ENCODE measurements around the gene MRPL34. TPM values are rescaled to one million over a fixed set of nuclear protein-coding genes. Genes with fewer than 3 reads are reported as not detected.

Gene MRPL34
- total RNA-seq, 2 donors from 2014 or later = 58.1 to 62.2 TPM

DNA sequence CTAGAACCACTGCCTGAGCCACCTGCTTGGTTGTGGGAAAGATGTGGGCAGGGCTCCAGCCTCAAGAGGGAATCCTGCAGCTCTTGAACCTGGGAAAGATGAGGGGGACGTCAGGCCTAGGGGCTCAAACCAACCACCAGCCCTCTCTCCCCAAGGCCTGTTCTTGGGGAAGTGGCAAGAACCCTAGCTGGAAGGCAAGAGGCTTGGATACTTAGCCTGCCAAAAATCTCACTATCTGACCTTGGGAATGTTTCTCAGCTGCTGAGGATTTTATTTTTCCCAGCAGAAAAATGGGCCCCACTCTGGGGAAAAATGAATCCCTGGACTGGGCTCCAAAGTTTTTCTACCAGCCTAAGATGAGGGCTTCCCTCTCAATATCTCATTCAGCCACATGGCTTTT is 45.7 kb upstream of the MRPL34 start:
- Mint-ChIP-seq H3K4me1 (peaks cover 6% of the 10 kb centered on the region), H3K36me3 (ENCODE audit: low read depth) (peaks cover 6% of the 10 kb centered on the region), H3K9me3 (no peaks in the 10 kb centered on the region), H3K27me3 (ENCODE audit: insufficient read depth) (no peaks in the 10 kb centered on the region), H3K4me3 (no peak overlapping the region), H3K27ac (no peak overlapping the region)
- no peak overlapping the region for H3K9ac ChIP-seq (ENCODE audit: extremely low read depth, low read length, poor library complexity, severe bottlenecking)
- no peak overlapping the region for H3K27ac ChIP-seq (ENCODE audit: low read depth, low read length)
- H3K36me3 ChIP-seq (ENCODE audit: control insufficient read depth, insufficient read depth, low read length) = no peaks in the 10 kb centered on the region
- no peak overlapping the region for H3K4me3 ChIP-seq (ENCODE audit: low read length)
- no peak for DNase-seq
- TF ChIP-seq, protein P1, sequence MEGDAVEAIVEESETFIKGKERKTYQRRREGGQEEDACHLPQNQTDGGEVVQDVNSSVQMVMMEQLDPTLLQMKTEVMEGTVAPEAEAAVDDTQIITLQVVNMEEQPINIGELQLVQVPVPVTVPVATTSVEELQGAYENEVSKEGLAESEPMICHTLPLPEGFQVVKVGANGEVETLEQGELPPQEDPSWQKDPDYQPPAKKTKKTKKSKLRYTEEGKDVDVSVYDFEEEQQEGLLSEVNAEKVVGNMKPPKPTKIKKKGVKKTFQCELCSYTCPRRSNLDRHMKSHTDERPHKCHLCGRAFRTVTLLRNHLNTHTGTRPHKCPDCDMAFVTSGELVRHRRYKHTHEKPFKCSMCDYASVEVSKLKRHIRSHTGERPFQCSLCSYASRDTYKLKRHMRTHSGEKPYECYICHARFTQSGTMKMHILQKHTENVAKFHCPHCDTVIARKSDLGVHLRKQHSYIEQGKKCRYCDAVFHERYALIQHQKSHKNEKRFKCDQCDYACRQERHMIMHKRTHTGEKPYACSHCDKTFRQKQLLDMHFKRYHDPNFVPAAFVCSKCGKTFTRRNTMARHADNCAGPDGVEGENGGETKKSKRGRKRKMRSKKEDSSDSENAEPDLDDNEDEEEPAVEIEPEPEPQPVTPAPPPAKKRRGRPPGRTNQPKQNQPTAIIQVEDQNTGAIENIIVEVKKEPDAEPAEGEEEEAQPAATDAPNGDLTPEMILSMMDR (conservative IDR thresholded peaks at IDR 0.05) = no peak
- no peaks in the 10 kb centered on the region for H3K27me3 ChIP-seq (ENCODE audit: control insufficient read depth, insufficient read depth, low read length, poor library complexity, severe bottlenecking)
- H3K9me3 ChIP-seq (ENCODE audit: control insufficient read depth, low read length) = no peaks in the 10 kb centered on the region
- no peaks in the 10 kb centered on the region for H3K4me1 ChIP-seq (ENCODE audit: control insufficient read depth, insufficient read depth, low read length)
- WGBS, 2 experiments (ENCODE audit: insufficient coverage in 1 of 2, insufficient read length in 1 of 2) = 73% methylated on average over 1 of the region's 1 CpG; no CpG with 5 or more reads in 1 of the 2 experiments

DNA sequence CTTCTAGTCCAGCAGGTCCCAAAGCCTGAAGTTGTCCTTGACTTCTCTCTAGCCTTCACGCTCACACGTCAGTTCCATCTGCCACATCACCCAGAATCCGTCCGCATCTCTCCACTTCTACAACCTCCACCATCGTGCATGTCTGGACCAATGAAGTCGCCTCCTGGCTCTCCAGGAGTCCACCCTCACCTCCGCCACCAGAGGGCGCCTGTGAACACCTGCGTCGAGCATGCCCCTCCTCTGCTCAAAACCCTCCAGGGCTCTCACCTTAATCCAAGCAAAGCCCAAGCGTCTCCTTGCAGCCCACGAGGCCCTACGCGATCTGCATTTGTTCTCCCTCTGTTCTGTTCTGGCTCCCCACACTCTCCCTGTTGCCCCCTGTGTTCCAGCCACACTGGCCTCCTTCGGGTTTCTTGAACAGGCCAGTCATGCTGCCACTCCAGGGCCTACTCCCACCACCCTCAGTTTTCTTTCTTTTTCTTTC is 44.8 kb upstream of the MRPL34 start:
- H3K4me3 Mint-ChIP-seq = no peak overlapping the region

DNA sequence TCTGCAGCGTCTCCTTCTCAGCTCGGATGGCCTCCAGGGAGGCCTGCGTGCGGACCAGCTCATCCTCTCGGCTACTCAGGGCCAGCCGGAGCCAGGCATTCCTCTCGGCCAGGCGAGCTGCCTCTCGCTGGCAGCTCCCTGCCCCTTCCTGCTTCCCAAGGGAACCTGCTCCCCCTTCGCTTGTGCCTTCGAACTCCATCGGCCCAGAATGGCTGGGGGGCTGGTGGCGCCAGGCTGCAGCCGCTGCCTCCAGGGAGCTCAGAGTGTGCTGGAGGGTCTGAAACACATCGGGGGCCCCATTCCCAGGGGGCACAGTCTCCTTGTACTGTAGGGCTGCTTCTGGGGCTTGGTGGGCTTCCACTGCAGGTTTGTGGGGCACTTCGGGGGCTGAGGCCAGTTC is 43.1 kb upstream of the MRPL34 start:
- no peak overlapping the region for H3K27ac Mint-ChIP-seq
- H3K4me3 Mint-ChIP-seq = no peak overlapping the region
- Histone ChIP-seq H3K9ac (ENCODE audit: extremely low read depth, low read length, poor library complexity, severe bottlenecking) (no peak overlapping the region), H3K4me3 (ENCODE audit: low read length) (no peak overlapping the region), H3K9me3 (ENCODE audit: control insufficient read depth, low read length) (no peaks in the 10 kb centered on the region), H3K27me3 (ENCODE audit: control insufficient read depth, insufficient read depth, low read length, poor library complexity, severe bottlenecking) (no peaks in the 10 kb centered on the region), H3K4me1 (ENCODE audit: control insufficient read depth, insufficient read depth, low read length) (no peaks in the 10 kb centered on the region), H3K36me3 (ENCODE audit: control insufficient read depth, insufficient read depth, low read length) (no peaks in the 10 kb centered on the region), H3K27ac (ENCODE audit: low read depth, low read length) (peak overlapping the region; percentile 32)
- H3K9me3 Mint-ChIP-seq = no peaks in the 10 kb centered on the region
- H3K27me3 Mint-ChIP-seq (ENCODE audit: insufficient read depth) = no peaks in the 10 kb centered on the region
- TF ChIP-seq, protein P1 (conservative IDR thresholded peaks at IDR 0.05) = no peak
- peaks cover 6% of the 10 kb centered on the region for H3K4me1 Mint-ChIP-seq
- H3K36me3 Mint-ChIP-seq (ENCODE audit: low read depth) = peaks cover 3% of the 10 kb centered on the region
- 92 to 94% methylated on average over 2 to 16 of the region's 16 CpGs for WGBS, 2 experiments (ENCODE audit: insufficient coverage in 1 of 2, insufficient read length in 1 of 2)
- no peak for DNase-seq

More for the DNA sequence above, 44.8 kb upstream of the MRPL34 start:
- H3K36me3 ChIP-seq (ENCODE audit: control insufficient read depth, insufficient read depth, low read length) = no peaks in the 10 kb centered on the region
- Mint-ChIP-seq H3K27me3 (ENCODE audit: insufficient read depth) (no peaks in the 10 kb centered on the region), H3K9me3 (no peaks in the 10 kb centered on the region), H3K27ac (peak overlapping the region; percentile 90), H3K36me3 (ENCODE audit: low read depth) (peaks cover 6% of the 10 kb centered on the region), H3K4me1 (peaks cover 6% of the 10 kb centered on the region)
- H3K27ac ChIP-seq (ENCODE audit: low read depth, low read length) = no peak overlapping the region
- TF ChIP-seq, protein P1 (conservative IDR thresholded peaks at IDR 0.05) = peak; percentile 97
- H3K4me3 ChIP-seq (ENCODE audit: low read length) = no peak overlapping the region
- H3K9ac ChIP-seq (ENCODE audit: extremely low read depth, low read length, poor library complexity, severe bottlenecking) = peak overlapping the region; percentile 22
- no peaks in the 10 kb centered on the region for H3K9me3 ChIP-seq (ENCODE audit: control insufficient read depth, low read length)
- 13 to 22% methylated on average over 12 to 15 of the region's 15 CpGs for WGBS, 2 experiments (ENCODE audit: insufficient coverage in 1 of 2, insufficient read length in 1 of 2)
- H3K4me1 ChIP-seq (ENCODE audit: control insufficient read depth, insufficient read depth, low read length) = no peaks in the 10 kb centered on the region
- no peaks in the 10 kb centered on the region for H3K27me3 ChIP-seq (ENCODE audit: control insufficient read depth, insufficient read depth, low read length, poor library complexity, severe bottlenecking)
- DNase-seq = peak; percentile 97

Data from endodermal cell (in vitro differentiated cells).